Smooth muscle cell (in vitro differentiated cells): ENCODE data around the gene BEST4. TPM values are rescaled to one million over a fixed set of nuclear protein-coding genes. Genes with fewer than 3 reads are reported as not detected.

Experiments used
- DNase-seq: peaks from one replicate; lab custom pipeline; 2025; ENCODE audit not compliant: unreplicated experiment; lab: John Stamatoyannopoulos, UW
- H2AFZ ChIP-seq: fragments of 200-600 bp; sonication (generic); 2 replicates; pipeline ENCODE4 v1.6.0; 2016; ENCODE audit warnings: antibody characterized with exemption, low read depth, mild to moderate bottlenecking
- H3F3A ChIP-seq: fragments of 200-600 bp; sonication (generic); 2 replicates; pipeline ENCODE4 v1.6.0; 2017; ENCODE audit warnings: antibody characterized with exemption, low read depth
- H3K27ac ChIP-seq: fragments of 200-600 bp; sonication (generic); 2 replicates; pipeline ENCODE4 v1.5.1; 2016; ENCODE audit warnings: low read depth, mild to moderate bottlenecking
- H3K27me3 ChIP-seq: fragments of 200-600 bp; sonication (generic); 2 replicates; pipeline ENCODE4 v1.6.1; 2016; ENCODE audit warnings: low read depth, mild to moderate bottlenecking
- H3K36me3 ChIP-seq: fragments of 200-600 bp; sonication (generic); 2 replicates; pipeline ENCODE4 v1.5.1; 2016; ENCODE audit warnings: low read depth
- H3K4me1 ChIP-seq: fragments of 200-600 bp; sonication (generic); 2 replicates; pipeline ENCODE4 v1.5.1; 2016; ENCODE audit warnings: low read depth
- H3K4me2 ChIP-seq: fragments of 200-600 bp; sonication (generic); 2 replicates; pipeline ENCODE4 v1.6.0; 2016; ENCODE audit warnings: mild to moderate bottlenecking
- H3K4me3 ChIP-seq: fragments of 200-600 bp; sonication (generic); 2 replicates; pipeline ENCODE4 v1.5.1; 2016; ENCODE audit warnings: mild to moderate bottlenecking
- H3K79me2 ChIP-seq: fragments of 200-600 bp; sonication (generic); 2 replicates; pipeline ENCODE4 v1.6.0; 2016; ENCODE audit warnings: low read depth, mild to moderate bottlenecking
- H3K9ac ChIP-seq: fragments of 200-600 bp; sonication (generic); 2 replicates; pipeline ENCODE4 v1.6.0; 2016; ENCODE audit warnings: low read depth
- H3K9me3 ChIP-seq: fragments of 200-600 bp; sonication (generic); replicated peaks from 2 replicates; pipeline ENCODE4 v1.5.1; 2016; ENCODE audit warnings: low read depth
- H4K20me1 ChIP-seq: fragments of 200-600 bp; sonication (generic); 2 replicates; pipeline ENCODE4 v1.6.0; 2016; ENCODE audit warnings: low read depth
- CTCF ChIP-seq: fragments of 200-600 bp; sonication (generic); IDR thresholded peaks from 2 replicates; pipeline ENCODE4 v1.5.1; 2017; ENCODE audit warnings: borderline replicate concordance, mild to moderate bottlenecking, antibody characterized with exemption; ENCODE audit not compliant: insufficient read depth, poor library complexity, severe bottlenecking
- WGBS: methylation state at CpG from one replicate; pipeline ENCODE4 v1.1.7; 2016; ENCODE audit warnings: low lambda C conversion rate; 5-methylcytosine and 5-hydroxymethylcytosine counted together
- polyA plus RNA-seq: library from polyadenylated mRNA; unstranded; fragments of >200 nt; fragmentation: Nextera tagmentation; extraction: Ambion mirVana; gene quantifications from 2 replicates; pipeline ENCODE4 v1.2.1, GENCODE V29; 2016
- total RNA-seq: library from RNA; depleted of rRNA; stranded (reverse); fragments of >200 nt; gene quantifications from 2 replicates; pipeline ENCODE4 v1.2.3, GENCODE V29; 2014

BEST4 gene
- total and polyA plus RNA-seq, 2 experiments from 2014 or later: 0.54 to 0.78 TPM

- Histone ChIP-seq H3K79me2 (no peaks in the 10 kb centered on the region), H4K20me1 (no peaks in the 10 kb centered on the region), H3K4me2 (no peak overlapping the region), H3K27me3 (no peaks in the 10 kb centered on the region), H2AFZ (no peak overlapping the region), H3F3A (no peaks in the 10 kb centered on the region), H3K4me3 (no peak overlapping the region), H3K9ac (no peak overlapping the region), H3K4me1 (no peaks in the 10 kb centered on the region), H3K36me3 (no peaks in the 10 kb centered on the region), H3K27ac (no peak overlapping the region), H3K9me3 (no peaks in the 10 kb centered on the region)
- DNase-seq: no peak
- TF ChIP-seq CTCF: no peak
- WGBS: 86% methylated on average over 13 of the region's 13 CpGs
Observed at GRCh38 chr1:44832056-44832705, 44.2 kb upstream of the BEST4 start.

- Histone ChIP-seq H3K4me2 (no peak overlapping the region), H2AFZ (no peak overlapping the region), H3F3A (no peaks in the 10 kb centered on the region), H3K27ac (no peak overlapping the region), H3K9ac (no peak overlapping the region), H3K4me3 (no peak overlapping the region), H4K20me1 (no peaks in the 10 kb centered on the region), H3K9me3 (no peaks in the 10 kb centered on the region), H3K4me1 (no peaks in the 10 kb centered on the region), H3K36me3 (no peaks in the 10 kb centered on the region), H3K79me2 (no peaks in the 10 kb centered on the region), H3K27me3 (no peaks in the 10 kb centered on the region)
- no peak for DNase-seq
- no peak for TF ChIP-seq CTCF
- 79% methylated on average over 9 of the region's 9 CpGs for WGBS
Observed at GRCh38 chr1:44831516-44831915, 43.5 kb upstream of the BEST4 start.

GRCh38 chr1:44830900-44831304 lies 42.9 kb upstream of the BEST4 start:
- H3K27me3 ChIP-seq: no peaks in the 10 kb centered on the region
- H3K9me3 ChIP-seq: no peaks in the 10 kb centered on the region
- no peak for DNase-seq
- no peaks in the 10 kb centered on the region for H3K36me3 ChIP-seq
- no peak overlapping the region for H3K4me3 ChIP-seq
- H2AFZ ChIP-seq: no peak overlapping the region
- 94% methylated on average over 10 of the region's 10 CpGs for WGBS
- H3F3A ChIP-seq: no peaks in the 10 kb centered on the region
- H3K4me2 ChIP-seq: no peak overlapping the region
- no peak for TF ChIP-seq CTCF
- no peaks in the 10 kb centered on the region for H3K4me1 ChIP-seq
- H3K79me2 ChIP-seq: no peaks in the 10 kb centered on the region
- H3K27ac ChIP-seq: no peak overlapping the region
- H4K20me1 ChIP-seq: no peaks in the 10 kb centered on the region
- no peak overlapping the region for H3K9ac ChIP-seq
